GM20431 (cell line): ENCODE measurements around the gene GNRH2.
"Not testable (repeated sequence)": the region's sequence is repeated elsewhere in the genome, so short reads cannot be mapped to it uniquely, and the experiment has no call there.

Experiments used
- in situ Hi-C: fragments of 300-500 bp; cut with MseI, MboI; formaldehyde crosslinking; loops from one replicate; pipeline ENCODE4 v1.15.0; 2020; ENCODE audit warnings: low sequenced_read_pairs; ENCODE audit not compliant: unreplicated experiment

GNRH2 gene

GRCh38 chr20:3043322-3043721 lies at the start of gene GNRH2:
Gene GNRH2 (plus strand): TSS chr20:3043622. CDS start chr20:3044415, 793 bp downstream.
- in situ Hi-C loops: no loop called here

GRCh38 chr20:2995796-2996195 lies 47.6 kb upstream of the GNRH2 start:
- in situ Hi-C loops: no loop called here

- in situ Hi-C loops: no loop called here
Observed at GRCh38 chr20:2998728-2999127, 44.7 kb upstream of the GNRH2 start.

- in situ Hi-C loops: no loop called here
Observed at GRCh38 chr20:3000852-3001523, 42.4 kb upstream of the GNRH2 start.

GRCh38 chr20:3003416-3003815 lies 40.0 kb upstream of the GNRH2 start:
- in situ Hi-C loops: no loop called here

GRCh38 chr20:3010985-3011723 lies 32.3 kb upstream of the GNRH2 start:
- in situ Hi-C loops: no loop called here

- in situ Hi-C loops: no loop called here
Observed at GRCh38 chr20:3011752-3012151, 31.7 kb upstream of the GNRH2 start.

- in situ Hi-C loops: no loop called here
Observed at GRCh38 chr20:3013771-3014170, 29.7 kb upstream of the GNRH2 start.

GRCh38 chr20:3014179-3014578 lies 29.2 kb upstream of the GNRH2 start:
- in situ Hi-C loops: no loop called here

GRCh38 chr20:3014662-3015061 lies 28.8 kb upstream of the GNRH2 start:
- in situ Hi-C loops: no loop called here

GRCh38 chr20:3015302-3015701 lies 28.1 kb upstream of the GNRH2 start:
- in situ Hi-C loops: not testable (repeated sequence)

GRCh38 chr20:3021327-3021726 lies 22.1 kb upstream of the GNRH2 start:
- in situ Hi-C loops: no loop called here

GRCh38 chr20:3021777-3022176 lies 21.6 kb upstream of the GNRH2 start:
- in situ Hi-C loops: no loop called here

- in situ Hi-C loops: not testable (repeated sequence)
Observed at GRCh38 chr20:3022559-3023490, 20.6 kb upstream of the GNRH2 start.

- in situ Hi-C loops: no loop called here
Observed at GRCh38 chr20:3027987-3028386, 15.4 kb upstream of the GNRH2 start.

- in situ Hi-C loops: no loop called here
Observed at GRCh38 chr20:3031524-3032147, 11.8 kb upstream of the GNRH2 start.

- in situ Hi-C loops: no loop called here
Observed at GRCh38 chr20:3032624-3033023, 10.8 kb upstream of the GNRH2 start.

- in situ Hi-C loops: no loop called here
Observed at GRCh38 chr20:3037654-3038053, 5.8 kb upstream of the GNRH2 start.

- in situ Hi-C loops: no loop called here
Observed at GRCh38 chr20:3038454-3038853, 5.0 kb upstream of the GNRH2 start.

- in situ Hi-C loops: no loop called here
Observed at GRCh38 chr20:3039426-3039825, 4.0 kb upstream of the GNRH2 start.
